ENCODE data around the gene SCN1B.
"Not testable (repeated sequence)": the region's sequence is repeated elsewhere in the genome, so short reads cannot be mapped to it uniquely, and the experiment has no call there.

The SCN1B gene

GRCh38 chr19:35000647-35001501 is 29.4 kb upstream of the SCN1B start:
- Histone ChIP-seq H3K27me3 (ENCODE audit: insufficient read depth, poor library complexity, severe bottlenecking) (no peaks in the 10 kb centered on the region), H3K27ac (ENCODE audit: poor library complexity, severe bottlenecking) (peak overlapping the region; percentile 76), H3K9me3 (ENCODE audit: severe bottlenecking) (no peaks in the 10 kb centered on the region), H3K36me3 (ENCODE audit: low read depth) (peaks cover 8% of the 10 kb centered on the region), H3K4me1 (ENCODE audit: insufficient read depth, poor library complexity, severe bottlenecking) (peaks cover 4% of the 10 kb centered on the region), H3K4me3 (ENCODE audit: severe bottlenecking) (peak overlapping the region; percentile 94)
- ATAC-seq (ENCODE audit: low read depth) (peak; percentile 5; the same call in 1 of the 3 replicates), DNase-seq (ENCODE audit: low spot score) (no peak)
- TF ChIP-seq CTCF (IDR thresholded peaks at IDR 0.05; ENCODE audit: poor library complexity, severe bottlenecking) = no peak

- Histone ChIP-seq H3K4me1 (ENCODE audit: insufficient read depth, poor library complexity, severe bottlenecking) (peaks cover 7% of the 10 kb centered on the region), H3K27ac (ENCODE audit: poor library complexity, severe bottlenecking) (no peak overlapping the region), H3K36me3 (ENCODE audit: low read depth) (peaks cover 11% of the 10 kb centered on the region), H3K27me3 (ENCODE audit: insufficient read depth, poor library complexity, severe bottlenecking) (no peaks in the 10 kb centered on the region), H3K9me3 (ENCODE audit: severe bottlenecking) (no peaks in the 10 kb centered on the region), H3K4me3 (ENCODE audit: severe bottlenecking) (no peak overlapping the region)
- ATAC-seq (ENCODE audit: low read depth) = no peak
- DNase-seq (ENCODE audit: low spot score) = no peak
- TF ChIP-seq CTCF (IDR thresholded peaks at IDR 0.05; ENCODE audit: poor library complexity, severe bottlenecking) = no peak
These were observed 28.2 kb upstream of the SCN1B start for GRCh38 chr19:35002037-35002535.

GRCh38 chr19:35004517-35005255 is 25.6 kb upstream of the SCN1B start:
- ATAC-seq (ENCODE audit: low read depth) (no peak), DNase-seq (ENCODE audit: low spot score) (no peak)
- H3K27me3 ChIP-seq (ENCODE audit: insufficient read depth, poor library complexity, severe bottlenecking) = no peaks in the 10 kb centered on the region
- no peaks in the 10 kb centered on the region for H3K9me3 ChIP-seq (ENCODE audit: severe bottlenecking)
- peaks cover 34% of the 10 kb centered on the region for H3K36me3 ChIP-seq (ENCODE audit: low read depth)
- H3K4me3 ChIP-seq (ENCODE audit: severe bottlenecking) = no peak overlapping the region
- H3K27ac ChIP-seq (ENCODE audit: poor library complexity, severe bottlenecking) = no peak overlapping the region
- no peak for TF ChIP-seq CTCF (IDR thresholded peaks at IDR 0.05; ENCODE audit: poor library complexity, severe bottlenecking)
- peaks cover 7% of the 10 kb centered on the region for H3K4me1 ChIP-seq (ENCODE audit: insufficient read depth, poor library complexity, severe bottlenecking)

GRCh38 chr19:35005256-35005977 is 24.9 kb upstream of the SCN1B start:
- H3K4me3 ChIP-seq (ENCODE audit: severe bottlenecking) = no peak overlapping the region
- no peaks in the 10 kb centered on the region for H3K27me3 ChIP-seq (ENCODE audit: insufficient read depth, poor library complexity, severe bottlenecking)
- DNase-seq (ENCODE audit: low spot score) (no peak), ATAC-seq (ENCODE audit: low read depth) (no peak)
- peak overlapping the region; percentile 46 for H3K27ac ChIP-seq (ENCODE audit: poor library complexity, severe bottlenecking)
- TF ChIP-seq CTCF (IDR thresholded peaks at IDR 0.05; ENCODE audit: poor library complexity, severe bottlenecking) = no peak
- peaks cover 7% of the 10 kb centered on the region for H3K4me1 ChIP-seq (ENCODE audit: insufficient read depth, poor library complexity, severe bottlenecking)
- peaks cover 41% of the 10 kb centered on the region for H3K36me3 ChIP-seq (ENCODE audit: low read depth)
- no peaks in the 10 kb centered on the region for H3K9me3 ChIP-seq (ENCODE audit: severe bottlenecking)

GRCh38 chr19:35006007-35006341 is 24.3 kb upstream of the SCN1B start:
- not testable (repeated sequence) for ATAC-seq (ENCODE audit: low read depth); H3K9me3 ChIP-seq (ENCODE audit: severe bottlenecking); H3K27me3 ChIP-seq (ENCODE audit: insufficient read depth, poor library complexity, severe bottlenecking); H3K4me1 ChIP-seq (ENCODE audit: insufficient read depth, poor library complexity, severe bottlenecking); DNase-seq (ENCODE audit: low spot score); H3K4me3 ChIP-seq (ENCODE audit: severe bottlenecking)
- peaks cover 43% of the 10 kb centered on the region for H3K36me3 ChIP-seq (ENCODE audit: low read depth)
- peak overlapping the region; percentile 46 for H3K27ac ChIP-seq (ENCODE audit: poor library complexity, severe bottlenecking)

Measured in RWPE2 (cell line).